ENCODE data around the gene ARHGAP19.

Gene ARHGAP19

GRCh38 chr10:97224483-97225435 is 67.7 kb downstream of the ARHGAP19 start:
- Histone ChIP-seq H4K20me1 (peaks cover 0 to 29% (median 8%) of the 10 kb centered on the region in 11 experiments; a peak in 12 of 22 replicates), H3K4me1 (peaks cover 13 to 89% (median 21%) of the 10 kb centered on the region in 10 experiments), H3K4me2 (peak overlapping the region; percentile 10 to 86 (median 49); a peak in 21 of 22 replicates), H3K27me3 (0 out of 22 replicates have a peak, but pooled peaks cover 0 to 7% (median 0%) of the 10 kb centered on the region in 11 experiments), H3K4me3 (no peak overlapping the region), H3K36me3 (peaks cover 18 to 99% (median 85%) of the 10 kb centered on the region in 11 experiments), H3K9ac (peak overlapping the region in 5 of 11 experiments; percentile 7 to 52 (median 34); a peak in 5 of 22 replicates), H3K27ac (peak overlapping the region in 4 of 11 experiments; percentile 10 to 50 (median 40); a peak in 7 of 22 replicates), H3K9me3 (replicated peaks in 1 of 11) (no peaks in the 10 kb centered on the region)
- no peak for TF ChIP-seq Cebpa-rat (IDR thresholded peaks at IDR 0.05)

GRCh38 chr10:97222326-97222961 is 70.0 kb downstream of the ARHGAP19 start:
- Histone ChIP-seq H3K4me1 (peaks cover 35 to 95% (median 44%) of the 10 kb centered on the region in 10 experiments), H3K36me3 (peaks cover 5 to 76% (median 64%) of the 10 kb centered on the region in 11 experiments; a peak in 21 of 22 replicates), H4K20me1 (peaks cover 0 to 29% (median 8%) of the 10 kb centered on the region in 11 experiments; a peak in 12 of 22 replicates)

GRCh38 chr10:97220355-97220754 is 72.1 kb downstream of the ARHGAP19 start:
- Histone ChIP-seq H3K9ac (no peak overlapping the region), H3K36me3 (peaks cover 0 to 56% (median 44%) of the 10 kb centered on the region in 11 experiments; a peak in 19 of 22 replicates)
- TF ChIP-seq Cebpa-rat (IDR thresholded peaks at IDR 0.05): no peak

More at GRCh38 chr10:97222326-97222961, 70.0 kb downstream of the ARHGAP19 start:
- Histone ChIP-seq H3K4me2 (peak overlapping the region in 3 of 11 experiments; percentile 3 to 86 (median 84); a peak in 6 of 22 replicates), H3K9me3 (replicated peaks in 1 of 11) (no peaks in the 10 kb centered on the region), H3K4me3 (no peak overlapping the region), H3K9ac (no peak overlapping the region), H3K27ac (no peak overlapping the region), H3K27me3 (0 out of 22 replicates have a peak, but pooled peaks cover 0 to 7% (median 0%) of the 10 kb centered on the region in 11 experiments)
- TF ChIP-seq Cebpa-rat (IDR thresholded peaks at IDR 0.05): no peak

DNA sequence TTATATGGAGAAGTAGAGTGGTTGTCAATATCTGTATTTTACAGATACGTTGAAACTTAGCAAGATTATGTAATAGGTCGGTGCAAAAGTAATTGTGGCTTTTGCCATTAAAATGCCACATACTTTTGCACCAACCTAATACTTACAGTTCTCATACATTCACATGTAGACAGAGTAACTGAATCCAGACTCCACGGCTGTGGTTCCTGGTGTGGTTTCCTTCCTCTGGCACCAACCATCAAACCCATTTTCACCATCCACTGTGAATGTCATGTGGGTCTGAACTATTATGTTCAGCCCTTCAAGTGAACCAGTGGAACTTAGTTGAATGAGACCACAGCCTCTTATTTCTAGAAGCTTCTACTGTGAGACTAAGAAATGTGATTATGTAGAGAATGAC is 75.1 kb downstream of the ARHGAP19 start:
- peak overlapping the region in 2 of 10 experiments; percentile 28 to 36; a peak in 2 of 20 replicates for H3K4me3 ChIP-seq
- H3K9ac ChIP-seq: peak overlapping the region in 4 of 11 experiments; percentile 43 to 64 (median 59); a peak in 6 of 22 replicates
- peaks cover 0 to 11% (median 0%) of the 10 kb centered on the region in 11 experiments; a peak in 4 of 22 replicates for H4K20me1 ChIP-seq
- H3K4me1 ChIP-seq: peaks cover 45 to 70% (median 53%) of the 10 kb centered on the region in 10 experiments
- peak overlapping the region; percentile 66 to 86 (median 80) for H3K4me2 ChIP-seq
- H3K36me3 ChIP-seq: peaks cover 0 to 26% (median 17%) of the 10 kb centered on the region in 11 experiments; a peak in 17 of 22 replicates
- TF ChIP-seq Cebpa-rat (IDR thresholded peaks at IDR 0.05): no peak
- H3K27ac ChIP-seq: peak overlapping the region in 9 of 11 experiments; percentile 44 to 80 (median 70); a peak in 15 of 22 replicates
- peaks cover 0 to 11% (median 7%) of the 10 kb centered on the region in 11 experiments; a peak in 11 of 22 replicates for H3K9me3 ChIP-seq (replicated peaks in 1 of 11)
- H3K27me3 ChIP-seq: peaks cover 4 to 39% (median 31%) of the 10 kb centered on the region in 11 experiments; a peak in 20 of 22 replicates

More at GRCh38 chr10:97220355-97220754, 72.1 kb downstream of the ARHGAP19 start:
- H3K27ac ChIP-seq: peak overlapping the region in 2 of 11 experiments; percentile 18 to 80; a peak in 3 of 22 replicates
- H3K4me2 ChIP-seq: peak overlapping the region in 7 of 11 experiments; percentile 9 to 83 (median 78); a peak in 11 of 22 replicates
- peaks cover 0 to 31% (median 8%) of the 10 kb centered on the region in 11 experiments; a peak in 11 of 22 replicates for H4K20me1 ChIP-seq
- H3K4me3 ChIP-seq: no peak overlapping the region
- H3K4me1 ChIP-seq: peaks cover 55 to 99% (median 64%) of the 10 kb centered on the region in 10 experiments
- peaks cover 0 to 11% (median 7%) of the 10 kb centered on the region in 11 experiments; a peak in 11 of 22 replicates for H3K9me3 ChIP-seq (replicated peaks in 1 of 11)
- H3K27me3 ChIP-seq: peaks cover 0 to 23% (median 14%) of the 10 kb centered on the region in 11 experiments; a peak in 17 of 22 replicates

DNA sequence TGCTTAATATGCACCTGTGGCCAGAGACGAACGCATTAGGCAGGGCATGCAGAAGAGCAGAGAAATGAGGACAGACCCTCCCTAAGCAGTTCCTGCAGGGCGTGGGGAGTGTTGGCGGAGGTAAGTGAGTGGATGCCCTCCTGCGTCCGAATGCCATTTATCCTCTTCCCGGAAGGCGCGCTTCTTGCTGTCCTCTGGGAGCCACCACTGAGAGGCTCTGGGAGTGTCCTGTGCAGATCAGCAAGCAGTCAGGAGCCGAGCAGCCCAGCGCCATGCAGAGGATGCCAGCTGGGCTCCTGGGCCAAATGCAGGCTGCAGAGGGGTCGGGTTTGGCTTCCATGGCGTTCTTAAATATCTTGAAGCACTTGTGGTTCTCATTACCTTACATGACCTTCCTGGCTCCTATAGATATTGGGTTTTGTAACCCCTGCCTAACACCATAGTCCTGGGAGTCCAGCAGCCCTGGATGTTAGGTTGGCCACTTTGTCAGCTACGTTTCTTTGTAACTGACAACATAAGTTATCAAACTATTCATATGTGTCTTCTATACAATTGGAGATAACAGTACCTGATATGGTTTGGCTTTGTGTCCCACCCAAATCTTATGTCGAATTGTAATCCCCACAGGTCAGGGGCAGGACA is 76.7 kb downstream of the ARHGAP19 start:
- Histone ChIP-seq H3K36me3 (peaks cover 0 to 12% (median 5%) of the 10 kb centered on the region in 11 experiments; a peak in 12 of 22 replicates), H3K4me2 (peak overlapping the region; percentile 66 to 86 (median 80)), H3K27me3 (peaks cover 4 to 39% (median 31%) of the 10 kb centered on the region in 11 experiments; a peak in 20 of 22 replicates), H3K9ac (no peak overlapping the region), H3K4me3 (no peak overlapping the region), H3K27ac (no peak overlapping the region), H4K20me1 (peaks cover 0 to 13% (median 0%) of the 10 kb centered on the region in 11 experiments; a peak in 7 of 22 replicates), H3K4me1 (peaks cover 45 to 54% (median 52%) of the 10 kb centered on the region in 10 experiments), H3K9me3 (replicated peaks in 1 of 11) (peaks cover 0 to 11% (median 7%) of the 10 kb centered on the region in 11 experiments; a peak in 11 of 22 replicates)
- no peak for TF ChIP-seq Cebpa-rat (IDR thresholded peaks at IDR 0.05)

DNA sequence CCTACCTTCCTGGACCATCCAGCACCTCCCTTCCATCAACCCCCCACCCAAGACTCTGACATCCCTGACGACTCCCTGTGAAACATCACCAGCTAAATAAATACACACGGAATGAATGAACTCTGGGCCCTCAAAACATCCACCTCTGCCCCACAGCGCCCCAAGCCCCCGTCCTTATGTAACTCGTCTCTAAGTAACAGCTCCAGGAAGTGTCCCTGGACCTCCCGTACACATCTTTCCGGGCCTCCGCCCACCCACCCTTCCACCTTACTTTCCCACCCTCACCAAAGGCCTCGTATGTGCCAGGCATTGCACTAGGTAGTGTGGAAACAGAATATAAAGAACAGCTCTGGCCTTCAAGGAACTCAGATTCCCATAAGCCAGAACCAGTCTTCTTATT is 79.0 kb downstream of the ARHGAP19 start:
- no peak for TF ChIP-seq Cebpa-rat (IDR thresholded peaks at IDR 0.05)
- peaks cover 0 to 11% (median 7%) of the 10 kb centered on the region in 11 experiments; a peak in 11 of 22 replicates for H3K9me3 ChIP-seq (replicated peaks in 1 of 11)
- H3K27me3 ChIP-seq: peaks cover 4 to 39% (median 31%) of the 10 kb centered on the region in 11 experiments; a peak in 20 of 22 replicates
- no peak overlapping the region for H3K9ac ChIP-seq
- H3K36me3 ChIP-seq: peaks cover 0 to 5% (median 0%) of the 10 kb centered on the region in 11 experiments; a peak in 3 of 22 replicates
- H4K20me1 ChIP-seq: peaks cover 0 to 13% (median 0%) of the 10 kb centered on the region in 11 experiments; a peak in 7 of 22 replicates
- no peak overlapping the region for H3K4me2 ChIP-seq
- peaks cover 28 to 31% (median 30%) of the 10 kb centered on the region in 10 experiments for H3K4me1 ChIP-seq
- no peak overlapping the region for H3K4me3 ChIP-seq
- no peak overlapping the region for H3K27ac ChIP-seq

DNA sequence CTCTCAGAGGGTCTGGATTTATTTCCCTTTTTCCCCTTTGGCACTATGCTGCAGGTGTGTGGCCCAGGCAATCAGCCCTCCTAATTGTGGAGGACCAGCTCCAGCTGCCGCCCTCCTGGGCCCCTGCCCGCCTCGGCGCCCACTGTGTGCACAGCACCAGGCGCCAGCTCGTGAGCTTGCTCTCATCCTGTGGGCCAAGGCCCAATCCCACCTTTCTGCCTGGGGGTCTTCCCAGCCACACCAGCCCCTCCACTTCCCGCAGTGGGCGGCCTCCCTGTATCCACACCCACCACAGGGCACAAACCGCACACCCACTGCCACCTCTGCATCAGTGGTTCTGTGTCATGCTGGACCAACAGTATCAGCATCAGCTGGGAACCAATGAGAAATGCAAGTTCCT is 81.2 kb downstream of the ARHGAP19 start:
- H3K27ac ChIP-seq: no peak overlapping the region
- no peak for TF ChIP-seq Cebpa-rat (IDR thresholded peaks at IDR 0.05)
- peaks cover 0 to 20% (median 0%) of the 10 kb centered on the region in 11 experiments; a peak in 6 of 22 replicates for H4K20me1 ChIP-seq

More for the DNA sequence above, 81.2 kb downstream of the ARHGAP19 start:
- Histone ChIP-seq H3K4me1 (peaks cover 8 to 10% (median 8%) of the 10 kb centered on the region in 10 experiments), H3K4me2 (no peak overlapping the region), H3K9ac (no peak overlapping the region), H3K27me3 (peaks cover 4 to 42% (median 32%) of the 10 kb centered on the region in 11 experiments; a peak in 20 of 22 replicates), H3K36me3 (peaks cover 0 to 5% (median 0%) of the 10 kb centered on the region in 11 experiments; a peak in 3 of 22 replicates), H3K9me3 (replicated peaks in 1 of 11) (peaks cover 0 to 7% (median 3%) of the 10 kb centered on the region in 11 experiments; a peak in 9 of 22 replicates), H3K4me3 (no peak overlapping the region)
